Measurements from ENCODE around the gene EFHD2. TPM values are rescaled to one million over a fixed set of nuclear protein-coding genes. Genes with fewer than 3 reads are reported as not detected.

The EFHD2 gene
- total and polyA plus RNA-seq, 2 experiments from 2014 or later, result 49.9 to 53.1 TPM

DNA sequence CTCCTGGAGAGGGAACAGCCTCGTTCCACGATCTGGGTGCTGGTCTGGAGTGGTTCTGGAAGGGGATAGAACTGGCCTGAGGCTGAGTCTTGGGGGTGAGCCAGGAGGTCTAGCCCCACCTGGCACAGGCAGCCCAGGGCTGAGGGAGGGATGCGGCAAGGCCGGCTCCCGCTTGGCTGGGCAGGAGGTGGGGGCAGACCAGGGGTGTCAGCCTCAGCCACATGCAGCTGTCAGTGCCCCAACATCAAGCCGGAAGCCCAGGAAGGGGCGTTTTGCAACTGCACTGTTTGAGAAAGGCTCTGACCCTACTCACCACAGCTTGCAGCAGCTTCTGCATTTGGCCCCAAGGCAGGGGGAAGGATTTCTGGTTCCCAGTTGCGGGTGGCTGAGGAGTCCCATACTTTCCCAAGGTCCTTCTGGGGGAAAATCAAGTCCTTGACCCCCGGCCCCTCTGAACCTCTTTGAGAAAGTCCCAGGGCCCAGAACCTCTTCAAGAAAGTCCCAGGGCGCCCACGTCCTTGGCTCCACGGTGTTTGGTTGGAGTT is 2.0 kb downstream of the EFHD2 start:
- peak; percentile 35 for DNase-seq
- Histone ChIP-seq H3K9me3 (ENCODE audit: low read depth) (no peaks in the 10 kb centered on the region), H3K9ac (peak overlapping the region; percentile 85), H3K4me2 (ENCODE audit: unreplicated experiment) (peak overlapping the region; percentile 81), H2AFZ (no peak overlapping the region), H4K20me1 (ENCODE audit: insufficient read depth) (no peaks in the 10 kb centered on the region), H3K4me3 (peak overlapping the region; percentile 90), H3K27me3 (replicated peaks; ENCODE audit: insufficient read depth) (no peaks in the 10 kb centered on the region), H3K79me2 (ENCODE audit: insufficient read depth) (peaks cover 54% of the 10 kb centered on the region), H3F3A (ENCODE audit: insufficient read depth) (peaks cover 36% of the 10 kb centered on the region), H3K9me2 (ENCODE audit: insufficient read depth) (no peaks in the 10 kb centered on the region), H3K27ac (no peak overlapping the region), H3K36me3 (ENCODE audit: low read depth) (no peaks in the 10 kb centered on the region), H3K4me1 (ENCODE audit: insufficient read depth) (peaks cover 31% of the 10 kb centered on the region)
- 59 to 65% methylated on average over 12 of the region's 12 CpGs for WGBS, 2 experiments (ENCODE audit: low coverage in 1 of 2, low lambda C conversion rate in 2 of 2, missing lambda C conversion rate in 2 of 2)
- in situ Hi-C loops (cut with MboI), result no loop called here
- TF ChIP-seq EZH2phosphoT487 (IDR thresholded peaks at IDR 0.05; ENCODE audit: insufficient read depth, low read depth), result no peak
- no peak for TF ChIP-seq EZH2 (IDR thresholded peaks at IDR 0.05; ENCODE audit: insufficient read depth, poor library complexity, severe bottlenecking)

DNA sequence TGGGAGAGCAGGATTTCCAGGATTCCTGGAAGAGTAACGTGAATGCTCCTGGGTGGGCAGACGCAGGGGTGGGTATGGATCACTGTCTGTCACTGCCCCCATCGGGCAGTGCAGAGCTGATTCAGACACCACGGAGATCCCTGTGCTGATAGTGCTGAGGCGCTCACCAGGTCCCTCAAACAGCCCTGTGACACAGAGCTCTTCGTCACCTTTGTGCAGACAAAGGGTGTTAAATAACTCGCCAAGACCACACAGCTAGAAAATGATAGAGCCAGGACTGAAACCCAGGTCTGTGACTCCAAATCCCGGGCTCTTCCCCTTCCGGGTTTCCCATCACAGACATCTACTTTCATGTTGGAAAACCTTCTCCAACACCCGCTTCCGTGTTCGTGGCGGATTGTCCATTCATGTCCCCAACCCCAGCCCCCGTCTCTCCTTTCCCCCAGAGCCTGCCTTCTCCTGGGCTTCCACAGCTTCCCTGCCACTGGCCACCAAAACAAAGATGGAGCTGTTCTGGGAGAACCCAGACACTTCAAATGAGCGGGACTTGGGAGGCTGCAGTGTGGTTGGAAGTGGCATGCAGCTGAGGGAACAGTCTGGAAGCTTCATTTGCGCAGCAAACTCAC is 2.6 kb downstream of the EFHD2 start:
- TF ChIP-seq EZH2phosphoT487 (IDR thresholded peaks at IDR 0.05; ENCODE audit: insufficient read depth, low read depth), result no peak
- TF ChIP-seq EZH2 (IDR thresholded peaks at IDR 0.05; ENCODE audit: insufficient read depth, poor library complexity, severe bottlenecking), result no peak
- peaks cover 31% of the 10 kb centered on the region for H3F3A ChIP-seq (ENCODE audit: insufficient read depth)
- H2AFZ ChIP-seq, result no peak overlapping the region
- no peaks in the 10 kb centered on the region for H4K20me1 ChIP-seq (ENCODE audit: insufficient read depth)
- H3K9ac ChIP-seq, result no peak overlapping the region
- DNase-seq, result peak; percentile 33
- H3K4me3 ChIP-seq, result no peak overlapping the region
- peaks cover 32% of the 10 kb centered on the region for H3K4me1 ChIP-seq (ENCODE audit: insufficient read depth)
- H3K27ac ChIP-seq, result no peak overlapping the region
- peaks cover 59% of the 10 kb centered on the region for H3K79me2 ChIP-seq (ENCODE audit: insufficient read depth)
- H3K36me3 ChIP-seq (ENCODE audit: low read depth), result no peaks in the 10 kb centered on the region
- H3K4me2 ChIP-seq (ENCODE audit: unreplicated experiment), result peak overlapping the region; percentile 81
- H3K9me3 ChIP-seq (ENCODE audit: low read depth), result no peaks in the 10 kb centered on the region
- H3K9me2 ChIP-seq (ENCODE audit: insufficient read depth), result no peaks in the 10 kb centered on the region
- no peaks in the 10 kb centered on the region for H3K27me3 ChIP-seq (replicated peaks; ENCODE audit: insufficient read depth)
- in situ Hi-C loops (cut with MboI), result no loop called here
- 75 to 83% methylated on average over 14 to 16 of the region's 16 CpGs for WGBS, 2 experiments (ENCODE audit: low coverage in 1 of 2, low lambda C conversion rate in 2 of 2, missing lambda C conversion rate in 2 of 2)

DNA sequence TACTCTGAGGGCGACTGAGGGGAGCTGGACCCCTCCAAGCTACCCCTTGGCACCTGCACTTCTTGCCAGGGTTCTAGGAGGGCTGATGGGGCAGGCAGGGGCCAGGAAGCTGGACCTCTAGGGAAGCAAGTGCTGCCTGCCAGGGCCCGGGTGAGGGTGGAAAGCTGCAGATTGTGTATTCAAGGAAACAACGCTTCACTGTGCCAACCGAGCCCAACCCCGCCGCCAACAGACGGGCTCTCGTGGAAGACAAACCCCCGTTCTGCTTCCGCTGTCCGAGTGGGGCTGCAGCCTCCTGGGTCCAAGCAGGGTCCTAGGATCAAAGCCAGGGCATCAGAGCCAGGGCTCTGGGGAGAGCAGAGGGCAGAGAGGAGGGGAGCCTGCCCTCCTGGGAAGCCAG is 3.2 kb downstream of the EFHD2 start:
- Histone ChIP-seq H3K27me3 (replicated peaks; ENCODE audit: insufficient read depth) (no peaks in the 10 kb centered on the region), H3K4me3 (no peak overlapping the region), H3K9ac (no peak overlapping the region), H3K27ac (no peak overlapping the region), H2AFZ (no peak overlapping the region), H3K79me2 (ENCODE audit: insufficient read depth) (peaks cover 65% of the 10 kb centered on the region), H3F3A (ENCODE audit: insufficient read depth) (peaks cover 26% of the 10 kb centered on the region), H3K9me3 (ENCODE audit: low read depth) (no peaks in the 10 kb centered on the region), H3K4me1 (ENCODE audit: insufficient read depth) (peaks cover 32% of the 10 kb centered on the region), H4K20me1 (ENCODE audit: insufficient read depth) (no peaks in the 10 kb centered on the region), H3K9me2 (ENCODE audit: insufficient read depth) (no peaks in the 10 kb centered on the region), H3K4me2 (ENCODE audit: unreplicated experiment) (no peak overlapping the region), H3K36me3 (ENCODE audit: low read depth) (no peaks in the 10 kb centered on the region)
- TF ChIP-seq EZH2 (IDR thresholded peaks at IDR 0.05; ENCODE audit: insufficient read depth, poor library complexity, severe bottlenecking), result no peak
- no peak for TF ChIP-seq EZH2phosphoT487 (IDR thresholded peaks at IDR 0.05; ENCODE audit: insufficient read depth, low read depth)
- DNase-seq, result no peak
- 94 to 95% methylated on average over 11 of the region's 11 CpGs for WGBS, 2 experiments (ENCODE audit: low coverage in 1 of 2, low lambda C conversion rate in 2 of 2, missing lambda C conversion rate in 2 of 2)
- in situ Hi-C loops (cut with MboI), result no loop called here

DNA sequence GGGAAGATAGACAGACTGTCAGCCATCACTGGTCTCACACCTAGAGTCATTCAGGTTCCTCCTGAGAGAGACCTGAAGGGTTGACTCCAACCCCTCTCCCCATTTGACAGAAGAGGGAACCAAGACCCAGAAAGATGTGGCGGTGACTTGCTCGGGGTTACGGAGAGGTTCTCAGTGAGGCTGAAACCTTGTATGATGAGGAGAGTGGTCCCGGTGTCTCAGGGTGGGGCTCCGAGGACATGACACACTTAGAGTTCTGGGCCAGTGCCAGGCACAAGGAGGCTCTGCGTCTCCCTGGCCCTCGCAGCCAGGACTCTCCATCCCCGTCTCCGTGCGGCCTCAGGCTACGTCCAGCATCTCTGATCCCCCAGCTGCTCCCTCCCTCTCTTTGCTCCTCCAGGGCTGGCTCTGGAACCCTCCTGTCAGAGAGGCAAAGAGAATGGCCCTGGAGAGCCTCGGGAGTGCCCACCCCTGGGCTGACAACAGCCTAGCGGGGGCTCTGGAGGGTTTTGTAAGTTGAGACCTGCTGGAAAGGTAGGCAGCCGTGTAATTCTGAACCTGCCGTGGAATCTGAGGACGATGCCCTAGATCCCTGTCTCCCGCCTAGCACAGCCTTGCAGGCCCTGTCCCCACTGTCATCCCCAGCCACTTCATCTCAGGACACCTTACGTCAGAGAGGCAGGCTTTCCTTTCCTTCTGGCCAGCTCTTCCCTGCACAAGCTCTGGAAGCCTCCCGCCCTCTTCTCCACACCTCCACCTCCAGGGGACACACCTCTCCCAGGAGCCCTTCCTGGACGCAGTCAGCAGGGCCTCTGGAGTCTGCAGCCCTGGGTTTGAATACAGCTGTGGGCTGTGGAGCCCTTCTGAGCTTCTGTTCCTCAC is 4.1 kb downstream of the EFHD2 start:
- H3F3A ChIP-seq (ENCODE audit: insufficient read depth), result peaks cover 16% of the 10 kb centered on the region
- H3K27me3 ChIP-seq (replicated peaks; ENCODE audit: insufficient read depth), result no peaks in the 10 kb centered on the region
- H3K9me2 ChIP-seq (ENCODE audit: insufficient read depth), result no peaks in the 10 kb centered on the region
- H3K27ac ChIP-seq, result no peak overlapping the region
- H3K79me2 ChIP-seq (ENCODE audit: insufficient read depth), result peaks cover 72% of the 10 kb centered on the region
- H3K4me3 ChIP-seq, result no peak overlapping the region
- peaks cover 29% of the 10 kb centered on the region for H3K4me1 ChIP-seq (ENCODE audit: insufficient read depth)
- no peak for TF ChIP-seq EZH2 (IDR thresholded peaks at IDR 0.05; ENCODE audit: insufficient read depth, poor library complexity, severe bottlenecking)
- TF ChIP-seq EZH2phosphoT487 (IDR thresholded peaks at IDR 0.05; ENCODE audit: insufficient read depth, low read depth), result no peak
- WGBS, 2 experiments (ENCODE audit: low coverage in 1 of 2, low lambda C conversion rate in 2 of 2, missing lambda C conversion rate in 2 of 2), result 91 to 93% methylated on average over 20 of the region's 20 CpGs
- no peak for DNase-seq
- no peaks in the 10 kb centered on the region for H4K20me1 ChIP-seq (ENCODE audit: insufficient read depth)
- no peak overlapping the region for H2AFZ ChIP-seq
- no peaks in the 10 kb centered on the region for H3K9me3 ChIP-seq (ENCODE audit: low read depth)
- in situ Hi-C loops (cut with MboI), result no loop called here
- no peaks in the 10 kb centered on the region for H3K36me3 ChIP-seq (ENCODE audit: low read depth)
- H3K4me2 ChIP-seq (ENCODE audit: unreplicated experiment), result no peak overlapping the region
- no peak overlapping the region for H3K9ac ChIP-seq
